GM10266 (cell line): ENCODE measurements around the gene PLEKHA5.
"Not testable (repeated sequence)": the region's sequence is repeated elsewhere in the genome, so short reads cannot be mapped to it uniquely, and the experiment has no call there.

Experiments used
- DNase-seq: peaks from one replicate; pipeline ENCODE4 v3.0.0; 2012; ENCODE audit errors: extremely low spot score
- TF ChIP-seq, protein P1 (sequence below): IDR thresholded peaks from 2 replicates; pipeline ENCODE4 v1.5.1; 2012; ENCODE audit warnings: mild to moderate bottlenecking, low read depth; ENCODE audit not compliant: control insufficient read depth, insufficient read depth; ENCODE audit errors: missing control alignments

PLEKHA5 gene

DNA sequence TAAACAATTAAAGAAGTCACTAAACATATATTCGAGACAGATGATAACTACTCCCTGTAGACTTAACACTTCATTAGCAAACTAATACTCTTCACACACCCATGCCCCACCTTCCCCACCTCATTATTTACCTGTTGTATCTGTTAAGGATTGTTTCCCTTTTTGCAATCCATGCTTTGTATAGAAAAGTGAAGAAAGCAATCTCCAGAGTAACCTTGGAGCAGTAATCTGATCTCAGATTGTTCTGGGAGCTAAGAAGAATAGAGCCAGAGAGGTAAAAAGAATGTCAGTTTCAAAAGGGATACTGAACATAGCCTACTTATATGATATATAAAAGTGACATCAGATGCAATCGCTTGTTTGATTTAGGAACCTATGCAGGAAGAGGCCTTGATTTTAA is 37.4 kb downstream of the PLEKHA5 start:
- DNase-seq: no peak
- TF ChIP-seq, protein P1, sequence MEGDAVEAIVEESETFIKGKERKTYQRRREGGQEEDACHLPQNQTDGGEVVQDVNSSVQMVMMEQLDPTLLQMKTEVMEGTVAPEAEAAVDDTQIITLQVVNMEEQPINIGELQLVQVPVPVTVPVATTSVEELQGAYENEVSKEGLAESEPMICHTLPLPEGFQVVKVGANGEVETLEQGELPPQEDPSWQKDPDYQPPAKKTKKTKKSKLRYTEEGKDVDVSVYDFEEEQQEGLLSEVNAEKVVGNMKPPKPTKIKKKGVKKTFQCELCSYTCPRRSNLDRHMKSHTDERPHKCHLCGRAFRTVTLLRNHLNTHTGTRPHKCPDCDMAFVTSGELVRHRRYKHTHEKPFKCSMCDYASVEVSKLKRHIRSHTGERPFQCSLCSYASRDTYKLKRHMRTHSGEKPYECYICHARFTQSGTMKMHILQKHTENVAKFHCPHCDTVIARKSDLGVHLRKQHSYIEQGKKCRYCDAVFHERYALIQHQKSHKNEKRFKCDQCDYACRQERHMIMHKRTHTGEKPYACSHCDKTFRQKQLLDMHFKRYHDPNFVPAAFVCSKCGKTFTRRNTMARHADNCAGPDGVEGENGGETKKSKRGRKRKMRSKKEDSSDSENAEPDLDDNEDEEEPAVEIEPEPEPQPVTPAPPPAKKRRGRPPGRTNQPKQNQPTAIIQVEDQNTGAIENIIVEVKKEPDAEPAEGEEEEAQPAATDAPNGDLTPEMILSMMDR: no peak

DNA sequence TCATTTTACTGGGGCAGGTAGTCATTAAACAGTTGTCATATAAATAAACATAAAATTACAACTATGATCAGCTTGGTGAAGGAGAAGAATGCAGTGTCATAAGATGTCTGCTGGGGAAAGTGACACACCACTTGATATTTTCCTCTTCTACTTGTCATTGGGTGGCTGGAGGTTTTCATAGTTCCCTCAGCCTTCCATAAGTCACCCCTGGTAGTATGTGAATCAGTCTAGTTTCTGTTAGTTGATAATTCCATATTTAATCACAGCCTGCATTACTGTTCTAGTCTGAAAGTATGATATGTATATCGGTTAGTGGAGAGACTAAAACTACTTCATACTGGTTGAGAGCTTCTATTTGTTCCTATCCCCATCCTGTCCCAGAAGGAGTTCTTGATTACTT is 38.2 kb downstream of the PLEKHA5 start:
- TF ChIP-seq, protein P1: no peak
- DNase-seq: no peak

DNA sequence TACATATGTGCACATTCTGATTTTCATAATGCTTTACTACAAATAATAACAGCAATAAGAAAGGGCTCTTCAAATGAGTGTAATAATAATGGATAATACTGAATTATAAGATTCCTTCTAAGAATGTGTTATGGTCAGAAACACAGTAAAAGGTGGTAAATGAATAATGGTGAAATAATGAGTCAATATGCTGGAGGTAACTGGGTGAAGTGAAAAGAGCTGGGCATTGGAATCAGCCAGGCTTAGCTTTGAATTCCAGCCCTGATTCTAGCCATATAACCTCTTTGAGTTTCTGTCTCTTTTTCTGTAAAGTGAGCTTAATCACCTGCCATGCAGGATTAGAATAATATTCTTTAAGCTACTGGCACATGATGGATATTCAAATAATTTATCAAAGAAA is 39.1 kb downstream of the PLEKHA5 start:
- TF ChIP-seq, protein P1: no peak
- DNase-seq: no peak

DNA sequence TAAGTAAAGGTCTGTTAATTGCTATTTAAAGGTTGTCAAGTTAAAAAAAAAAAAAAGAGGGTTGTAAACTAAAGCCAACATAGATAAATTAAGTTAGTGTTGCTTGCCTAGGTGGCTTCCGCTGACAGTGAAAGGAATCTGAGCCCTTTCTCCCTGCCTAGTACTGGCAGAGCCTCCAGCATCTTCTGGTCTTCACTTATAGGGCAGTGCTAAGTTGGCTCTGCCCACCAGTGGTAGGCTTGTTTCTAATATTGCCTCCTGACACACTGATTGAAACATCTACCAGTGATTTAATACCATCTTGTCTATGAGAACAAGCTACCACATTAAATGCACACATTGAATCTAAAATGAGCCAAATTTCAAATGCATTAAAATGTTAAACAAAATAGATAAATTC is 39.7 kb downstream of the PLEKHA5 start:
- TF ChIP-seq, protein P1: no peak
- no peak for DNase-seq

DNA sequence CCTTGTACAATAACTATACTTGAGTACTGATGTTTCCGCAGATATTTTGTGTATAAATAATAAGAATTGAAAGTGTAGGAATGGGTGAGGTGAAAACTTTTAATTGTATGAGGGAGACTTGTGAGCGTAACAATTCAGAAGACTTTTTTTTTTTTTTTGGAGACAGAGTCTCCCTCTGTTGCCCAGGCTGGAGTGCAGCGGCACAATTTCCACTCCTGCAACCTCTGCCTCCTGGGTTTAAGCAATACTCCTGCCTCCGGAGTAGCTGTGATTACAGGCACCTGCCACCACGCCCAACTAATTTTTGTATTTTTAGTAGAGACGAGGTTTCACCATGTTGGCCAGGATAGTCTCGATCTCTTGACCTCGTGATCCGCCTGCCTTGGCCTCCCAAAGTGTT is 40.8 kb downstream of the PLEKHA5 start:
- DNase-seq: not testable (repeated sequence)

DNA sequence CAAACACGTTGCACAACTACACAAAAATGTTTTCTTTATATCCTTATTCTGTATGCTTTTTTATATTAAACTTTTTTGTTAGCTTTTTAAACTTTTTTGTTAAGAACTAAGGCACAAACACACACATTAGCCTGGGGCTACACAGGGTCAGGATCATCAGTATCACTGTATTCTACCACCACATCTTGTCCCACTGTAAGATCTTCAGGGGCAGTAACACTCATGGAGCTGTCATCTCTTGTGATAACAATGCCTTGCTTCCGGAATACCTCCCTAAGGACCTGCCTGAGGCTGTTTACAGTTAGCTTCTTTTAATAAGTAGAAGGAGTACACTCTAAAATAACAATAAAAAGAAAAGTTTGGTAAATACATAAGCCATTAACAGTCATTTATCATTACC is 42.2 kb downstream of the PLEKHA5 start:
- TF ChIP-seq, protein P1: no peak
- no peak for DNase-seq

DNA sequence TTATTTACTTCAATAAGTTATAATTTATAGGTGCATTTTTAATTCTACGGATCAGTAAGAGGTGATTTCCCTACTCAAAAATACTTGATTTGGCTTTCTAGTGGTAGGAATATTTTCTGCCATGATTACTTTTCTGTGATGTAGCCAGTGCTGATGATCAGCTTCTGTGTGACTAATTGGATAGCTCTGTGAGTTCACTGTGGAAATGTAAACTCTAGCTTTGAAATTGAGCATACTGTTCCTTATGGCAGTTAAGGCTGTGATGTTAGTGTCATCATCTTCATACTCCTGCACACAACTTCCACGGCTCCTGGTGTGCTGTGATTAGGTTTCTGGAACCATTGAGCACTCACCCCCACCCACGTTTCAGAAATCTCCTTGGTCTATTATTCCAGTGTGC is 48.2 kb downstream of the PLEKHA5 start:
- TF ChIP-seq, protein P1: no peak
- DNase-seq: no peak

DNA sequence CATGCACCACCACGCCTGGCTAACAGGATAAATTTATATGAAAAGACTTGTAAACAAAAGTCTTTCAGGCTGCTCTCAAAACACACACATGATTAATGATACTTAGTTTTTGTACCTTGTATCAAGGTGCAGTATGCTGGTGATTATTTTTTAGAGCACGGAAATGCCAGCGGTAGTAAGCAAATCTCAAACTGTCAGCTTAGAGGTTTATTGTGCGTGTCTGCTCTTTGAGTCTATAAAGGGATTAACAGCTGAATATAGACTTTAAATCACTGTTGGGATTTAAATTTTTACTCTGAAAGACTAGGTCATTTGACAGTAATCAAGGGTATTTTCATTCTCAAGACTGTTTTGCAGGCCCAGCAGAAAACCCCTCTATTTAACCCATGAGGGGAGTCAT is 50.5 kb downstream of the PLEKHA5 start:
- no peak for DNase-seq
- TF ChIP-seq, protein P1: no peak
